Panc1 (cell line): ENCODE measurements around the gene TMEM47. TPM values are rescaled to one million over a fixed set of nuclear protein-coding genes. Genes with fewer than 3 reads are reported as not detected.

Experiments used
- ATAC-seq: fragments of 200-7000 bp; cut with Tn5 transposase; 2 replicates; pipeline ENCODE4 v1.9.1; 2020; ENCODE audit warnings: mild to moderate bottlenecking, moderate library complexity
- BruUV-seq: library from RNA; stranded (reverse); fragments of 400-500 nt; replicated peaks from 2 replicates; lab custom pipeline; 2021; lab: Mats Ljungman, UMichigan
- CTCF ChIA-PET: fragments of 300-600 bp; sonication (Branson Sonifier 250); formaldehyde crosslinking; loops from one replicate; lab custom pipeline; 2022; ENCODE audit warnings: antibody characterized with exemption; lab: Charles Lee
- POLR2A ChIA-PET: fragments of 300-600 bp; sonication (Branson Sonifier 250); formaldehyde crosslinking; loops from one replicate; lab custom pipeline; 2022; ENCODE audit warnings: antibody characterized with exemption; lab: Charles Lee
- DNase-seq: peaks from one replicate; pipeline ENCODE4 v3.0.0-alpha.2; 2010; ENCODE audit warnings: low read depth, low spot score
- H3K27ac ChIP-seq: 2 replicates; pipeline ENCODE4 v1.5.1; 2011; ENCODE audit warnings: mild to moderate bottlenecking, low read length, inconsistent platforms
- H3K27me3 ChIP-seq: fragments of 200-500 bp; sonication (Bioruptor generic); 2 replicates; pipeline ENCODE4 v1.6.0; 2014; ENCODE audit warnings: low read length, inconsistent platforms; ENCODE audit not compliant: control insufficient read depth, insufficient read depth
- H3K36me3 ChIP-seq: fragments of 200-500 bp; sonication (Bioruptor generic); 2 replicates; pipeline ENCODE4 v1.5.1; 2014; ENCODE audit warnings: inconsistent platforms, mild to moderate bottlenecking, low read length, moderate library complexity; ENCODE audit not compliant: control insufficient read depth, insufficient read depth
- H3K4me1 ChIP-seq: 2 replicates; pipeline ENCODE4 v1.5.1; 2011; ENCODE audit warnings: inconsistent platforms, mild to moderate bottlenecking, low read length, moderate library complexity; ENCODE audit not compliant: control insufficient read depth, insufficient read depth
- H3K4me3 ChIP-seq, 2 experiments: 2 replicates each; pipeline ENCODE4 v1.5.1; 2011 to 2012; ENCODE audit warnings: low read depth in 2 of 2, low read length in 2 of 2, mild to moderate bottlenecking in 2 of 2, inconsistent platforms in 1 of 2, moderate library complexity in 1 of 2
- H3K9me3 ChIP-seq: fragments of 200-500 bp; sonication (Bioruptor generic); 2 replicates; pipeline ENCODE4 v1.5.1; 2014; ENCODE audit warnings: low read depth, mild to moderate bottlenecking, inconsistent platforms, low read length, moderate library complexity; ENCODE audit not compliant: control insufficient read depth, insufficient read depth
- CTCF ChIP-seq: fragments of 450-650 bp; IDR thresholded peaks from 2 replicates; pipeline ENCODE4 v1.5.1; 2017; ENCODE audit warnings: mild to moderate bottlenecking
- POLR2AphosphoS5 ChIP-seq: IDR thresholded peaks from 2 replicates; pipeline ENCODE4 v1.6.1; 2012; ENCODE audit warnings: mild to moderate bottlenecking, low read depth, low read length, moderate library complexity
- REST ChIP-seq, 2 experiments: IDR thresholded peaks; 2 replicates each; pipeline ENCODE4 v1.6.1; 2011 to 2012; ENCODE audit warnings: low read depth in 2 of 2, control low read depth in 1 of 2, low read length in 1 of 2, mild to moderate bottlenecking in 1 of 2, moderate library complexity in 1 of 2; ENCODE audit not compliant: insufficient read depth in 1 of 2
- SIN3A ChIP-seq: IDR thresholded peaks from 2 replicates; pipeline ENCODE4 v1.6.1; 2012; ENCODE audit warnings: low read depth, mild to moderate bottlenecking, low read length, moderate library complexity, borderline replicate concordance; ENCODE audit not compliant: insufficient read depth
- TCF7L2 ChIP-seq: IDR thresholded peaks from 2 replicates; pipeline ENCODE4 v1.6.1; 2011; ENCODE audit warnings: mild to moderate bottlenecking, low read depth, low read length, inconsistent platforms
- in situ Hi-C: cut with HindIII; loops from 2 replicates; pipeline ENCODE4 v1.10.0; 2016; ENCODE audit warnings: low sequenced_read_pairs, low pct_unique_long_range_greater_than_20kb
- intact Hi-C: fragments of 100-400 bp; cut with micrococcal nuclease; formaldehyde crosslinking; loops from one replicate; pipeline ENCODE4 v1.10.0; 2022; ENCODE audit not compliant: unreplicated experiment
- total RNA-seq: library from RNA; stranded (reverse); gene quantifications from one replicate; pipeline ENCODE4 v1.2.1, GENCODE V29; 2021; ENCODE audit not compliant: unreplicated experiment

TMEM47 gene
- total RNA-seq, 1 experiment from 2014 or later = 2.2 TPM

GRCh38 chrX:34638116-34638515 is 19.0 kb downstream of the TMEM47 start:
- Histone ChIP-seq H3K36me3 (no peaks in the 10 kb centered on the region), H3K27ac (no peak overlapping the region), H3K9me3 (no peaks in the 10 kb centered on the region), H3K4me1 (no peaks in the 10 kb centered on the region), H3K27me3 (no peaks in the 10 kb centered on the region), H3K4me3 (no peak overlapping the region)
- ChIA-PET CTCF (no interaction called here), POLR2A (no interaction called here)
- no peak for DNase-seq
- no TSS peak for BruUV-seq
- in situ Hi-C loops = no loop called here
- intact Hi-C loops = no loop called here
- ATAC-seq = no peak
- no peak for TF ChIP-seq POLR2AphosphoS5
- TF ChIP-seq CTCF = peak; percentile 41

DNA sequence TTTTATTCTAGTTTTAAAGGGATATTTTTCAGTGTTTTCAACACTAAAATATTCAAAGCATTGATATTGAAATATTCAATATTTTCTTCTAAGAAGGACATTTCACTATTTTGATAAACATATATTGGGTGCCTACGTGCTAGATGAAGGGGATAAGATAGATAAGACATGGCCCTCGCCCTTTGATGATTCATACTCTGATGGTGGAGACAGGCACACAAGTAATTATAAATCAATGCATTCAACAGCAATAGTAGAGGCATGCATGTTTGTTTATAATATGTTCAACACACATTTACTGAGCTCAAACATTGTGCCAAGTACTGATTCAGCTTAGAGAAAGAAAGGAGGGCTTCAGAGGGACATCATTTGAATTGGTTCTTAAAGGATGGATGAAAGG is 22.7 kb downstream of the TMEM47 start:
- Histone ChIP-seq H3K9me3 (no peaks in the 10 kb centered on the region), H3K4me1 (no peaks in the 10 kb centered on the region), H3K4me3 (no peak overlapping the region), H3K27ac (no peak overlapping the region), H3K36me3 (no peaks in the 10 kb centered on the region), H3K27me3 (no peaks in the 10 kb centered on the region)
- intact Hi-C loops (no loop called here), in situ Hi-C loops (no loop called here)
- no TSS peak for BruUV-seq
- no peak for DNase-seq
- TF ChIP-seq TCF7L2 (no peak), CTCF (no peak), POLR2AphosphoS5 (no peak), REST (IDR thresholded peaks at IDR 0.05; ENCODE audit: insufficient read depth in 1 of 2, low read depth in 2 of 2, low read length in 1 of 2) (no peak), SIN3A (no peak)
- POLR2A ChIA-PET = no interaction called here
- no peak for ATAC-seq
- CTCF ChIA-PET = no interaction called here

DNA sequence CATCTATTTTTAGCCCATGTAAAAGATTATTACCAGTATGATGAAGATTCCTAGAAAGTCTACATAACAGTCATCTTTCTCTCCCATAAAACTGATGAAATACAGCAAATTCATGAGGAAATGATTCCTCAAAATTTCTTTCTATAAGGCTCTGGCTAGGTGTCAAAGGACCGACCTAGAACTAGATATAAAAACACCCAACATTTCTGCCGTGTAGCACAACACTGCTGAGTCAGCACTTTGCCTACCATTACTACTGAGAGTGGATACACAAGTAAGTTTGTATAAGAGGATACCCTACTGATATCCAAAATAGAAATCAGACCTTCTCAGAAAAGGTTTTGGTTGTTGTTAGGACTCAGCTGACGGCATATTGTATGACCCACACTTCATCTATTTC is 24.7 kb downstream of the TMEM47 start:
- H3K4me1 ChIP-seq = no peaks in the 10 kb centered on the region
- no peaks in the 10 kb centered on the region for H3K9me3 ChIP-seq
- ChIA-PET POLR2A (no interaction called here), CTCF (no interaction called here)
- H3K27me3 ChIP-seq = no peaks in the 10 kb centered on the region
- in situ Hi-C loops (no loop called here), intact Hi-C loops (no loop called here)
- H3K4me3 ChIP-seq = no peak overlapping the region
- DNase-seq (no peak), ATAC-seq (no peak)
- no TSS peak for BruUV-seq
- TF ChIP-seq CTCF = no peak
- no peak for TF ChIP-seq SIN3A
- TF ChIP-seq REST (IDR thresholded peaks at IDR 0.05; ENCODE audit: insufficient read depth in 1 of 2, low read depth in 2 of 2, low read length in 1 of 2) = no peak
- no peak for TF ChIP-seq POLR2AphosphoS5
- TF ChIP-seq TCF7L2 = no peak
- no peak overlapping the region for H3K27ac ChIP-seq
- H3K36me3 ChIP-seq = no peaks in the 10 kb centered on the region
